ENCODE data around the gene NIFK.

- no peak for TF ChIP-seq EP300 (IDR thresholded peaks at IDR 0.05)
- no peak for TF ChIP-seq CTCF (IDR thresholded peaks at IDR 0.05)
- no peak for TF ChIP-seq POLR2A (IDR thresholded peaks at IDR 0.05)
- no peak for TF ChIP-seq POLR2AphosphoS5 (IDR thresholded peaks at IDR 0.05)
Observed at GRCh38 chr2:121783180-121783579, 46.5 kb upstream of the NIFK start.

Measured in suprapubic skin (tissue), 4 donors.